Liver (tissue), 9 donors: Measurements from ENCODE around the gene SLC8A1. TPM values are rescaled to one million over a fixed set of nuclear protein-coding genes. Genes with fewer than 3 reads are reported as not detected.

ENCODE experiments used
- DNase-seq: peaks from one replicate; pipeline ENCODE4 v3.0.0-alpha.2; 2017; ENCODE audit warnings: low spot score
- H3K27ac ChIP-seq, 2 donors: one replicate each; pipeline ENCODE4 v1.7.0; 2013; ENCODE audit warnings: inconsistent platforms in 2 of 2, low read length in 2 of 2, control low read depth in 1 of 2, low read depth in 1 of 2, mild to moderate bottlenecking in 1 of 2
- H3K27me3 ChIP-seq, 4 donors: one replicate each; pipeline versions ENCODE4 v1.6.1 to v1.7.0; 2013; ENCODE audit warnings: low read length in 3 of 4, inconsistent platforms in 1 of 4, mild to moderate bottlenecking in 1 of 4, moderate library complexity in 1 of 4; ENCODE audit not compliant: control insufficient read depth in 4 of 4, insufficient read depth in 4 of 4
- H3K36me3 ChIP-seq, 4 donors: one replicate each; pipeline versions ENCODE4 v1.6.1 to v1.7.0; 2013; ENCODE audit warnings: low read length in 3 of 4, mild to moderate bottlenecking in 3 of 4, low read depth in 1 of 4, moderate library complexity in 1 of 4; ENCODE audit not compliant: control insufficient read depth in 4 of 4, insufficient read depth in 3 of 4
- H3K4me1 ChIP-seq, 4 donors: one replicate each; pipeline versions ENCODE4 v1.6.1 to v1.7.0; 2013; ENCODE audit warnings: low read length in 3 of 4, mild to moderate bottlenecking in 3 of 4, moderate library complexity in 1 of 4; ENCODE audit not compliant: control insufficient read depth in 4 of 4, insufficient read depth in 4 of 4
- H3K4me3 ChIP-seq, 3 donors: one replicate each; pipeline versions ENCODE4 v1.6.1 to v1.7.0; 2013; ENCODE audit warnings: low read length in 3 of 3, control low read depth in 1 of 3, low read depth in 1 of 3, mild to moderate bottlenecking in 1 of 3
- H3K9ac ChIP-seq, 2 donors: one replicate each; pipeline ENCODE4 v1.7.0; 2013; ENCODE audit warnings: low read length in 2 of 2, mild to moderate bottlenecking in 2 of 2, moderate library complexity in 2 of 2, control low read depth in 1 of 2, low read depth in 1 of 2
- H3K9me3 ChIP-seq, 4 donors: one replicate each; pipeline versions ENCODE4 v1.6.1 to v1.7.0; 2013; ENCODE audit warnings: low read length in 3 of 4; ENCODE audit not compliant: control insufficient read depth in 4 of 4
- ATF3 ChIP-seq: IDR thresholded peaks from 2 replicates; pipeline ENCODE4 v1.6.1; 2016; ENCODE audit warnings: antibody characterized with exemption
- CTCF ChIP-seq: fragments of 150-350 bp; IDR thresholded peaks from 2 replicates; pipeline ENCODE4 v1.5.1; 2017; ENCODE audit warnings: improper control_type of control experiment, low read depth, low read length; ENCODE audit not compliant: missing input control
- EGR1 ChIP-seq, 2 donors: IDR thresholded peaks; 2 replicates each; pipeline ENCODE4 v1.6.1; 2016 to 2018; ENCODE audit warnings: antibody characterized with exemption in 2 of 2, low read depth in 2 of 2
- FOXA1 ChIP-seq: IDR thresholded peaks from 2 replicates; pipeline ENCODE4 v1.6.1; 2016; ENCODE audit warnings: antibody characterized with exemption
- FOXA2 ChIP-seq: IDR thresholded peaks from 2 replicates; pipeline ENCODE4 v1.6.1; 2016; ENCODE audit warnings: antibody characterized with exemption
- GABPA ChIP-seq, 2 donors: IDR thresholded peaks in 1 of 2; conservative IDR thresholded peaks in 1 of 2; 2 replicates each; pipeline ENCODE4 v1.6.1; 2016; ENCODE audit warnings: antibody characterized with exemption in 2 of 2, mild to moderate bottlenecking in 1 of 2, moderate library complexity in 1 of 2
- HNF4A ChIP-seq, 2 donors: conservative IDR thresholded peaks; 2 replicates each; pipeline ENCODE4 v1.6.1; 2016; ENCODE audit warnings: antibody characterized with exemption in 2 of 2, mild to moderate bottlenecking in 2 of 2
- HNF4G ChIP-seq: IDR thresholded peaks from 2 replicates; pipeline ENCODE4 v1.6.1; 2016; ENCODE audit warnings: antibody characterized with exemption
- JUND ChIP-seq, 2 donors: IDR thresholded peaks; 2 replicates each; pipeline ENCODE4 v1.6.1; 2016; ENCODE audit warnings: antibody characterized with exemption in 2 of 2
- NR2F2 ChIP-seq: IDR thresholded peaks from 2 replicates; pipeline ENCODE4 v1.6.1; 2016; ENCODE audit warnings: antibody characterized with exemption
- RAD21 ChIP-seq, 2 donors: IDR thresholded peaks; 2 replicates each; pipeline ENCODE4 v1.6.1; 2016; ENCODE audit warnings: antibody characterized with exemption in 2 of 2, mild to moderate bottlenecking in 2 of 2
- REST ChIP-seq: IDR thresholded peaks from 2 replicates; pipeline ENCODE4 v1.6.1; 2016; ENCODE audit warnings: antibody characterized with exemption, mild to moderate bottlenecking
- RXRA ChIP-seq, 2 donors: IDR thresholded peaks; 2 replicates each; pipeline ENCODE4 v1.6.1; 2017 to 2018; ENCODE audit warnings: antibody characterized with exemption in 2 of 2, mild to moderate bottlenecking in 1 of 2
- SP1 ChIP-seq: IDR thresholded peaks from 2 replicates; pipeline ENCODE4 v1.6.1; 2018; ENCODE audit warnings: antibody characterized with exemption, mild to moderate bottlenecking
- TAF1 ChIP-seq: conservative IDR thresholded peaks from 2 replicates; pipeline ENCODE4 v1.6.1; 2016; ENCODE audit warnings: antibody characterized with exemption, mild to moderate bottlenecking
- YY1 ChIP-seq: IDR thresholded peaks from 2 replicates; pipeline ENCODE4 v1.6.1; 2016; ENCODE audit warnings: antibody characterized with exemption, mild to moderate bottlenecking
- whole genome bisulfite sequencing: extraction: QIAGEN DNeasy Blood & Tissue Kit; methylation state at CpG from one replicate; pipeline ENCODE4 v1.1.7; 2013; 5-methylcytosine and 5-hydroxymethylcytosine counted together
- polyA plus RNA-seq, 2 donors: library from polyadenylated mRNA; stranded (reverse) in 1 of 2; unstranded in 1 of 2; fragments of 200-250 nt in 1 of 2; fragments of >200 nt in 1 of 2; fragmentation: Nextera tagmentation in 1 of 2; extraction: Ambion mirVana in 1 of 2; gene quantifications; one replicate each; pipeline versions ENCODE4 v1.2.1 to v1.2.3, GENCODE V29; 2013 to 2015
- total RNA-seq, 2 donors: library from RNA; depleted of rRNA; stranded (reverse); fragments of >200 nt; gene quantifications; one replicate each; pipeline ENCODE4 v1.2.3, GENCODE V29; 2014
- TF ChIP-seq, protein P1 (sequence below): IDR thresholded peaks from 2 replicates; pipeline ENCODE4 v1.6.1; 2016; ENCODE audit warnings: antibody characterized with exemption
- TF ChIP-seq, protein P2 (sequence below): IDR thresholded peaks from 2 replicates; pipeline ENCODE4 v1.6.1; 2016; ENCODE audit warnings: antibody characterized with exemption
- donor health status: healthy.
- donor health status: healthy.
- donor health status: healthy.
- donor health status: healthy.
- donor health status: healthy.

The SLC8A1 gene
- total and polyA plus RNA-seq, 4 donors, result 1.2 to 18.5 (median 8.2) TPM

- no peak for TF ChIP-seq CTCF
- TF ChIP-seq FOXA1, result no peak
- TF ChIP-seq NR2F2, result no peak
- H3K27ac ChIP-seq, result no peak overlapping the region
- 64% methylated on average over 1 of the region's 1 CpG for WGBS
- no peak overlapping the region for H3K9ac ChIP-seq
- H3K9me3 ChIP-seq, result no peaks in the 10 kb centered on the region
- no peaks in the 10 kb centered on the region for H3K27me3 ChIP-seq
- no peak for DNase-seq
- H3K4me3 ChIP-seq, result no peak overlapping the region
- H3K36me3 ChIP-seq, result no peaks in the 10 kb centered on the region
- no peaks in the 10 kb centered on the region for H3K4me1 ChIP-seq
Measured at GRCh38 chr2:40476436-40476835, 24.5 kb upstream of the SLC8A1 start.

GRCh38 chr2:40474306-40474705 is 22.4 kb upstream of the SLC8A1 start:
- WGBS, result 51% methylated on average over 1 of the region's 1 CpG
- Histone ChIP-seq H3K4me3 (no peak overlapping the region), H3K4me1 (no peaks in the 10 kb centered on the region), H3K9ac (no peak overlapping the region), H3K9me3 (no peaks in the 10 kb centered on the region), H3K27me3 (no peaks in the 10 kb centered on the region), H3K36me3 (no peaks in the 10 kb centered on the region), H3K27ac (no peak overlapping the region)
- TF ChIP-seq EGR1 (IDR thresholded peaks at IDR 0.05; ENCODE audit: low read depth in 2 of 2) (no peak), TAF1 (no peak), HNF4G (no peak), ATF3 (no peak), YY1 (no peak), HNF4A (conservative IDR thresholded peaks at IDR 0.05) (no peak), JUND (IDR thresholded peaks at IDR 0.05) (no peak), SP1 (no peak), NR2F2 (no peak)
- no peak for DNase-seq

GRCh38 chr2:40471866-40472265 is 20.0 kb upstream of the SLC8A1 start:
- H3K9ac ChIP-seq, result no peak overlapping the region
- no peak overlapping the region for H3K4me3 ChIP-seq
- H3K27ac ChIP-seq, result no peak overlapping the region
- no peaks in the 10 kb centered on the region for H3K36me3 ChIP-seq
- no peak for DNase-seq
- no peak for TF ChIP-seq EGR1 (IDR thresholded peaks at IDR 0.05; ENCODE audit: low read depth in 2 of 2)
- no peak for TF ChIP-seq FOXA2
- no peak for TF ChIP-seq ATF3
- TF ChIP-seq JUND (IDR thresholded peaks at IDR 0.05), result no peak
- no peak for TF ChIP-seq RXRA (IDR thresholded peaks at IDR 0.05)
- TF ChIP-seq HNF4G, result no peak
- no peak for TF ChIP-seq NR2F2
- TF ChIP-seq, protein P1, sequence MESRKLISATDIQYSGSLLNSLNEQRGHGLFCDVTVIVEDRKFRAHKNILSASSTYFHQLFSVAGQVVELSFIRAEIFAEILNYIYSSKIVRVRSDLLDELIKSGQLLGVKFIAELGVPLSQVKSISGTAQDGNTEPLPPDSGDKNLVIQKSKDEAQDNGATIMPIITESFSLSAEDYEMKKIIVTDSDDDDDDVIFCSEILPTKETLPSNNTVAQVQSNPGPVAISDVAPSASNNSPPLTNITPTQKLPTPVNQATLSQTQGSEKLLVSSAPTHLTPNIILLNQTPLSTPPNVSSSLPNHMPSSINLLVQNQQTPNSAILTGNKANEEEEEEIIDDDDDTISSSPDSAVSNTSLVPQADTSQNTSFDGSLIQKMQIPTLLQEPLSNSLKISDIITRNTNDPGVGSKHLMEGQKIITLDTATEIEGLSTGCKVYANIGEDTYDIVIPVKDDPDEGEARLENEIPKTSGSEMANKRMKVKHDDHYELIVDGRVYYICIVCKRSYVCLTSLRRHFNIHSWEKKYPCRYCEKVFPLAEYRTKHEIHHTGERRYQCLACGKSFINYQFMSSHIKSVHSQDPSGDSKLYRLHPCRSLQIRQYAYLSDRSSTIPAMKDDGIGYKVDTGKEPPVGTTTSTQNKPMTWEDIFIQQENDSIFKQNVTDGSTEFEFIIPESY, result no peak
- no peak for TF ChIP-seq REST
- TF ChIP-seq CTCF, result no peak
- TF ChIP-seq RAD21 (IDR thresholded peaks at IDR 0.05), result no peak
- TF ChIP-seq HNF4A (conservative IDR thresholded peaks at IDR 0.05), result no peak
- no peak for TF ChIP-seq SP1
- TF ChIP-seq TAF1, result no peak
- TF ChIP-seq GABPA (IDR thresholded peaks at IDR 0.05 in 1 of 2, conservative IDR thresholded peaks at IDR 0.05 in 1 of 2), result no peak
- TF ChIP-seq, protein P2, sequence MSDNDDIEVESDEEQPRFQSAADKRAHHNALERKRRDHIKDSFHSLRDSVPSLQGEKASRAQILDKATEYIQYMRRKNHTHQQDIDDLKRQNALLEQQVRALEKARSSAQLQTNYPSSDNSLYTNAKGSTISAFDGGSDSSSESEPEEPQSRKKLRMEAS, result no peak
- H3K9me3 ChIP-seq, result no peaks in the 10 kb centered on the region
- 36% methylated on average over 3 of the region's 3 CpGs for WGBS
- H3K27me3 ChIP-seq, result no peaks in the 10 kb centered on the region
- no peaks in the 10 kb centered on the region for H3K4me1 ChIP-seq
